Esophagus muscularis mucosa (tissue), 3 donors: ENCODE results near the gene ILF3.

Experiments
- POLR2A ChIP-seq: fragments of 450-650 bp; IDR thresholded peaks from one replicate; pipeline ENCODE4 v1.6.1; 2017; ENCODE audit warnings: antibody characterized with exemption, moderate library complexity, mild to moderate bottlenecking, low read depth
- TF ChIP-seq, protein P1 (sequence below), 3 experiments: fragments of 200-600 bp in 2 of 3; fragments of 450-650 bp in 1 of 3; sonication (generic) in 2 of 3; IDR thresholded peaks; one replicate each; pipeline ENCODE4 v1.5.1; 2017 to 2019; ENCODE audit warnings: antibody characterized with exemption in 3 of 3, mild to moderate bottlenecking in 2 of 3, moderate library complexity in 1 of 3

DNA sequence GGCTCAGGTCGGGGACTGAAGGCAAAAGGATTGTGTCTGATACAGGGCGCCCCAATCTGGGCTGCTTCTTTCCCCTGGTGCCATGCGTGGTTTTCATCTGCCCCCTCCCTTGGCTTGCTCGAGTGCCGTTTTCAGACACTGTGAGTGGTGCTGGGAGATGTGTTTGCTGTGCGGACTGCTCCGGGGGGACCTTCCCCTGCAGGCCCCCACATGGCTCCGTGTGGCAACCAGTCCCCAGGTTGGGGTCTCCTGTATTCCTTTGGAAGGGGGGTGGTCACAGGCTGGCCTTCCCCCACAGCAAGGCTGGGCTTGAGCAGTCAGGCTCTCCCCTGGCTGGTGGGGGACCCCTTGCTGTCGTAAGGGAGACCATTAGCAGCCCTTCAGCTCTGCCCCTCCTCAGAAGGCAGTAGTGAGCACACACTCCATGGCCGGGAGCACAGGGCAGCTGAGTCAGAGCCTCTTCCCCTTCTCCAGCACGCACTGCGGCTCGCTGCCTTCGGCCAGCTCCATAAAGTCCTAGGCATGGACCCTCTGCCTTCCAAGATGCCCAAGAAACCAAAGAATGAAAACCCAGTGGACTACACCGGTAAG is 26.5 kb downstream of the ILF3 start:
- TF ChIP-seq POLR2A = no peak
- TF ChIP-seq, protein P1, sequence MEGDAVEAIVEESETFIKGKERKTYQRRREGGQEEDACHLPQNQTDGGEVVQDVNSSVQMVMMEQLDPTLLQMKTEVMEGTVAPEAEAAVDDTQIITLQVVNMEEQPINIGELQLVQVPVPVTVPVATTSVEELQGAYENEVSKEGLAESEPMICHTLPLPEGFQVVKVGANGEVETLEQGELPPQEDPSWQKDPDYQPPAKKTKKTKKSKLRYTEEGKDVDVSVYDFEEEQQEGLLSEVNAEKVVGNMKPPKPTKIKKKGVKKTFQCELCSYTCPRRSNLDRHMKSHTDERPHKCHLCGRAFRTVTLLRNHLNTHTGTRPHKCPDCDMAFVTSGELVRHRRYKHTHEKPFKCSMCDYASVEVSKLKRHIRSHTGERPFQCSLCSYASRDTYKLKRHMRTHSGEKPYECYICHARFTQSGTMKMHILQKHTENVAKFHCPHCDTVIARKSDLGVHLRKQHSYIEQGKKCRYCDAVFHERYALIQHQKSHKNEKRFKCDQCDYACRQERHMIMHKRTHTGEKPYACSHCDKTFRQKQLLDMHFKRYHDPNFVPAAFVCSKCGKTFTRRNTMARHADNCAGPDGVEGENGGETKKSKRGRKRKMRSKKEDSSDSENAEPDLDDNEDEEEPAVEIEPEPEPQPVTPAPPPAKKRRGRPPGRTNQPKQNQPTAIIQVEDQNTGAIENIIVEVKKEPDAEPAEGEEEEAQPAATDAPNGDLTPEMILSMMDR (IDR thresholded peaks at IDR 0.05) = no peak
